ENCODE data around the gene CATSPERD.

The CATSPERD gene

DNA sequence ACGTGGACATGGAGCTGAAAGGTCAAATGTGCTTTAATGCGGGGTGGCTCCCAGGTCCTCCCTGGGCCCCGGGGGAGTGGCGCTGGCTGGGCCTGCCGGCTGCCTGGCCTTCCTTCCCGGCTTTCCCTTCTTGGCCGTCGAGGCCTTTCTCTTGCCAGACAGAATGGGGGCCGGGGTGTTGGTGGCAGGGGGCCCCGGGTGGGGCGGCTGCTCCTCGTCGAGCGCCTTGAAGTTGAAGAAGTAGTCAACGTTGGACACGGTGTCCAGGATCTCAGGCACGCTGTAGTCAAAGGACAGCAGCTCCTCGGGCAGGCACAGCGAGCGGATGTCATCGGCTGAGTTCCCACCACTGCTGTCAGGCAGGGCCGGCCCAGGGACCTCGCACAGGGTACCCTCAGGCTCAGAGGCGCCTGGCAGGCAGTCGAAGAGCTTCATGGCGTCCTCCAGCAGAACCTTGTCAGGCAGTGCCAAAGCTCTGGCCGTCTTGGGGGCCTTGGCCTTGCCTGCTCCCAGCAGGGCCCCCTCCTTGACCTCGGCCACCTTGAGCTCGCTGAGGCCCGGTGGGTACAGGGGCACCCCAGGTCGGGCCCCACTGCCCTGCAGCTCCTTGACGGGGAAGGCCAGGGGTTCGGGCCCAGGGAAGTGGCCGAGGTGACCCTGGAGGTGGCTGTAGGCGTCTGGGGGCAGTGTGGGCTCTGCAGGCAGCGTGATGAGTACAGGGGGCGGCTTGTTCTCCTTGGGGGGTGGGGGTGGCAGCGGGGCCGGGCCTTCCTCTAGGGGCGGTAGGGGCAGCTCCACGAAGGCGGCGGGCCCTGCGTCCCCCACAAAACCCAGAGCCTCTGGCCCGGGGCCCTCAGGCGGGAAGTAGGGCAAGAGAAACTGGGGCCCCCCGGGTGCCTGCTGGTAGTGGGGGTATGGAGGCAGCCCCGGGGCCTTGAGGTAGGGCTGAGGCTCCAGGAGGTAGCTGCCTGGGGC lies 62.8 kb downstream of the CATSPERD start:
- Mint-ChIP-seq H3K4me3 (no peak overlapping the region), H3K27me3 (no peaks in the 10 kb centered on the region), H3K9me3 (no peaks in the 10 kb centered on the region), H3K36me3 (peaks cover 9% of the 10 kb centered on the region), H3K27ac (no peak overlapping the region), H3K4me1 (no peaks in the 10 kb centered on the region)

DNA sequence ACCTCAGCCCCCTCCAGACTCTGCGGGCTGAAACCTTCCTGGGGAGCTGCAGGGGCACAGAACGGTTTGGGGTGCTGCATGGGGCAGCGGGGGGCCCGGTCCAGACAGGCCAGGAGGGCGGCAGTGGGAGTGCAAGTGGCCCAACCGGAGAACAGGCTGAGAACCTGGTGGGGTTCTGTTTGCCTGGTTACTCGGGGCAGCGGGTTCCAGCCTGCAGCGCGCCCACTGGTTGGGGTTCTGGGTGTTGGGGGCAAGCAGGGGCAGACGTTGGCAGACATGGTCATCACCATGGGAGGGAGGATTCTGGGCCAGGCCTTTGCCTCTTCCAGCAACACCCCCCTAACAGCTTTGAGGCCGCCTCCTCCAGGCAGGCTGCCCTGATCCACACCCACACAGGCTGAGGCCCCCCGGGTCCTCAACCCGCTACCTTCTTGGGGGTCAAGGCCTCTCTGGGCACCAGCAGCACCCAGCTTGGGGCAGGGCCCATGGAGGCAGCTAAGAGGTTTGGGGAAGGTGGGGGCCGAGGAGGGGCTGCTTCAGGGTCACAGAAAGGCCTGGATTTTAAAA lies 64.2 kb downstream of the CATSPERD start, which contains the start of gene PRR22:
Gene PRR22, minus strand, starts transcription at position 166 of the 567 bp plus-strand sequence. Its CDS starts 86 bp downstream, at position 80.
- Mint-ChIP-seq H3K27ac (no peak within 1 kb of the TSS), H3K36me3 (peaks cover 12% of the 10 kb centered on the region)

DNA sequence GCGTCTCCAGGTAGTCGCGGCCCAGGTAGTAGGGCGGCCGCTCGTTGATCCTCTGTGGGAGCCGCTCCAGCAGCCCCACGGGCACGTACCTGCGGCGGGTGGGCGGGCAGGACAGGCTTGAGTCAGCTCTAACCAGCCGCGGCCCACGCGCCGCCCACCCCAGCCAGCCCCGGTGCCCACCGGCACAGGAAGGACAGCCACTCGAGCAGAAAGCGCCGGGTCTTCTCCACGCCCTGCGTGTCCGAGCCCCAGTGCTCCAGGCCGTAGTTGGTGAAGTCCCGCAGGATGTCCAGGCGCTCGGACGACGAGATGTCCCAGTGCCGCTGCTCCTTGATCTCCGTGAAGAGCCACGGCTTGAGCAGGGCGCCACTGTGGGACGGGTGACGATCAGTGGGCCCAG lies 65.0 kb downstream of the CATSPERD start:
- no peaks in the 10 kb centered on the region for H3K27me3 Mint-ChIP-seq
- no peak overlapping the region for H3K27ac Mint-ChIP-seq
- H3K4me1 Mint-ChIP-seq = peaks cover 5% of the 10 kb centered on the region
- no peaks in the 10 kb centered on the region for H3K9me3 Mint-ChIP-seq
- peaks cover 17% of the 10 kb centered on the region for H3K36me3 Mint-ChIP-seq
- H3K4me3 Mint-ChIP-seq = no peak overlapping the region

More for the DNA sequence above, 64.2 kb downstream of the CATSPERD start, which contains the start of gene PRR22:
- Mint-ChIP-seq H3K4me3 (no peak within 1 kb of the TSS), H3K27me3 (no peaks in the 10 kb centered on the region), H3K9me3 (no peaks in the 10 kb centered on the region), H3K4me1 (no peaks in the 10 kb centered on the region)

DNA sequence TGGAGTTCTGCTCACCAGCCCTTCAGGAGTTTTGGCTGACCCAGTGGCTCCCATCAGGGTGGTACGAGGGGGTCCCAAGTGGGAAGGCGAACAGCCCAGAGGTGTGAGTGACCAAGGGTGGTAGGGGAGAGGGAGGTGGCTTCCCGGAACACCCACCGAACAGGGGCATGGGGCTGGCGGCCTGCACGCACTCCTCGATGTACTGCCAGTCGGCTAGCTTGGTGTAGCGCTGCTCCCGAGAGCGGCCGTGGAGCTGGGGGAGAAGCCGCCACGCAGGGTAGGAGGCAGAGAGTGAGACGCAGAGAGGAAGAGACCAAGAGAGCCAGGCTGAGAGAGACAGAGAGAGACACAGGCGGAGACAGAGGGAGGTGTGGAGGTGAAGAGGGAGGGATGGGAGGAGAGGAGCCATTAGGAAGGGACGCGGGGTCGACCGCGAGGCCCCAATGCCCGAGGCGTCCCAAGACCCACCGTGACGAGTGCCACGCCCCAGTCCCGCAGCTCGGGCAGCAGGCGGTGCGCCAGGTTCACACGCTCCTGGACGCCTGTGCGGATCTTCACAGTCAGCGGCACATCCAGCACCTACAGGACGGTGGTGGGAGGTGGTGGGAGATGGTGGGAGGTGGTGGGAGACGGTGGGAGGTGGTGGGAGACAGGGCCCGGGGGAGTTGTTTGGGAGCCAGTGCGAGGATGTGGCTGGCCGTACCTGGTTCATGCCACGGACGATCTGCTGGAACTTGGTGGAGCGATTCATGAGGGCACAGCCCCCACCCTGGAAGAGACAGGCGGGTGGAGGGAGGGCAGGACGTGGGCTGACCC lies 66.4 kb downstream of the CATSPERD start:
- H3K4me3 Mint-ChIP-seq = no peak overlapping the region
- no peaks in the 10 kb centered on the region for H3K9me3 Mint-ChIP-seq
- no peaks in the 10 kb centered on the region for H3K27me3 Mint-ChIP-seq
- no peak overlapping the region for H3K27ac Mint-ChIP-seq
- H3K4me1 Mint-ChIP-seq = peaks cover 11% of the 10 kb centered on the region
- H3K36me3 Mint-ChIP-seq = peaks cover 19% of the 10 kb centered on the region

DNA sequence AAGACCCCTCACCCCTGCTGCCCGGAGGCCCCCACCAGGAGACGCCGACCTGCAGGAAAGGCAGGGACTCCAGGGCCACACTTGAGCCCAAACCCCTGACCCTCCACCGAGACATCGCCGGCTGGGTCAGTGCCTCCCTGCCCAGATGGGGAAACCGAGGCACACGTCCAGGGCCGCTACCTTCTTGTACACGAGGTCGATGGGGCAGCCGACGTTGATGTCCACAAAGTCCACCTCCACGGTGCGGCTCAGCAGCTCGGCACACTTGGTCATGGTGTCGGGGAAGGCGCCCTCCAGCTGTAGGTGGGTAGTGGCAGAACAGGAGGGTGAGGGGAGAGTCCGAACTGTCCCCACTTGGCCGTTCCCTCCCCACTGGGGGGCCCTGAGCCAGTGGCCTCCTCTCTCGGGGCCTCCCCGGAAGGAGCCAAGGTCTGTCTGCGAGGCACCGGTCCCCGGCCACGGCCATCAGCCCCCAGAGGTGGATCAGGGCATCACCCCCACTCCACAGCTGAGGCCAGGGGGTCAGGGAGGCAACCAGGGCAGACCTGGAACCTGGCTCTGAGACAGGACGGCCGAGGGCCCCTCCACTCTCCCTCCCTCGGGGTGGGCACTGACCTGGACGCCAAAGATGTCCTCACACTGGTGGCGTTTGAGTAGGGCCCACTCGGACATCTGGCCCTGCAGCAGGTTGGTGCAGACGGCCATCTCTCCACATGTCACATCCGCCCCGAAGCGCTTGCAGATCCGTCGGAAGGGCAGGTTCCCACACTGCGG lies 67.2 kb downstream of the CATSPERD start:
- H3K4me3 Mint-ChIP-seq = no peak overlapping the region
- no peak overlapping the region for H3K27ac Mint-ChIP-seq
- peaks cover 11% of the 10 kb centered on the region for H3K4me1 Mint-ChIP-seq
- peaks cover 19% of the 10 kb centered on the region for H3K36me3 Mint-ChIP-seq
- H3K27me3 Mint-ChIP-seq = no peaks in the 10 kb centered on the region
- H3K9me3 Mint-ChIP-seq = no peaks in the 10 kb centered on the region

DNA sequence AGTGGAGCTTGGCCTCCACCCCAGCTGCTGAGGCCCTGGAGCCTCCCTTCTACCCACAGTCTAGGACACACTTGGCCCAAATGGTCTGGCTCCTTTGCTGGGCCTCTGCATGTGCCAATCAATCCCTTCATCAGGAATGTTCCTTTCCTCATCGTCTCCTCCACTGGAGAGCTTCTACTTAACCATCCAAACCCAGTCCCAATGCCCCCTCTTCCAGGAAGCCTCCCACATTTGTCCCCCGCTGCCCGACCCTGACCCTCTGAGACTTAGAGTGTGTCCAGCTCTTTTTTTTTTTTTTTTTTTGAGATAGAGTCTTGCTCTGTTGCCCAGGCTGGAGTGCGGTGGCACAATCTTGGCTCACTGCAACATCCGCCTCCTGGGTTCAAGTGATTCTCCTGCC lies 68.0 kb downstream of the CATSPERD start:
- no peaks in the 10 kb centered on the region for H3K9me3 Mint-ChIP-seq
- H3K36me3 Mint-ChIP-seq = peaks cover 19% of the 10 kb centered on the region
- no peaks in the 10 kb centered on the region for H3K27me3 Mint-ChIP-seq
- no peak overlapping the region for H3K4me3 Mint-ChIP-seq
- peaks cover 11% of the 10 kb centered on the region for H3K4me1 Mint-ChIP-seq
- peak overlapping the region; percentile 31 for H3K27ac Mint-ChIP-seq

DNA sequence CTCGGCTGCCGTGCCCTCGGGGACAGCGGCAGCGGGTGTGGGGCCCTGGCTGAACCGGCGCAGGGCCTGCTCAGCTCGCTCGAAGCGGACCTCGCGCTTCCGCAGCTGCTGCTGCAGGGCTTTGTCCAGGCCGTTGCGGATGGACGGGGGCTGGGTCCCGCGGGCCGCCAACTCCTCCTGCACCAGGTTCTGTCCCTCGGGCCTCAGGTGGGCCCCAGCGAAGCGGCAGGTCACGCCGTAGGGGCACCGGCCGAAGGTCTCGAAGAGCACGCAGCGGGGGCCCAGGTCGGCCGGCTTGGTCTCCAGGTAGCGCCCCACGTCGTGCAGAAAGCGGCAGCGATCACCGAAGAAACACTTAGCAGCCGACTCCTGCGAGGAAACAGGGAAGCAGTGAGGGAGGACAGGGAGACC lies 68.9 kb downstream of the CATSPERD start:
- peaks cover 11% of the 10 kb centered on the region for H3K4me1 Mint-ChIP-seq
- no peak overlapping the region for H3K27ac Mint-ChIP-seq
- H3K27me3 Mint-ChIP-seq = no peaks in the 10 kb centered on the region
- H3K36me3 Mint-ChIP-seq = peaks cover 15% of the 10 kb centered on the region
- no peaks in the 10 kb centered on the region for H3K9me3 Mint-ChIP-seq
- peak overlapping the region; percentile 97 for H3K4me3 Mint-ChIP-seq

DNA sequence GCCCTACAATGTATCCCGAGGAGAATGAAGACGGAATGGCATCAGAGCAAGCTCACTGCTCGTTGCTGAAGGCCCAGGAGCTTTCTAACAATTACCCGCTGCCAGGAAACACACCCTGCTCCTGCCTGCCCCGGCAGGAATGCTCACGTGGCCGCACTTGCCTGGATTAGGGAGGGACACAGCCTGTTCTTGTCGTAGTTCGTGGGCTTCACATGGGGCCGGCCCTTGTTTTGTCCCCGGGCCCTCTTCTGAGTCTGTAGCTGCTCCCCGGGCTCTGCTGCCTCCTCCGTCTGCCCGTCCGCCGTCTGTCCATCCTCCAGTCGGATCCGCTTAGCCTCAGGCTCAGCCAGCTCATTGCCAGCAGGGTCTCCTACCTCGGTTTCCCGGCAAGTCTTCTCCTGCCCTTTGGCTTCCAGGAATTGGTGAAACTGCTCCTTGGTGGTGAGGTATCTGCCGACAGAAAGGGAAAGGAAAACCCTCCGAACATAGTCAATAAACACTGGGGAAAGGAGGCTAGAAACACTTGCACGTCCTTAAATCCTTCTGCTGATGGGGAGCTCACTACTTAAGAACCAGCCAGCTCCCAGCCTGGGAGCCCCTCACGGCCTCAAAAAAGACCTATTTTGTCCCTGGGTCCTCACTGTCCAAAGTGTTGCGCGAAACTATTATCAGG lies 69.6 kb downstream of the CATSPERD start:
- H3K9me3 Mint-ChIP-seq = no peaks in the 10 kb centered on the region
- peaks cover 15% of the 10 kb centered on the region for H3K36me3 Mint-ChIP-seq
- H3K4me1 Mint-ChIP-seq = peaks cover 11% of the 10 kb centered on the region

DNA sequence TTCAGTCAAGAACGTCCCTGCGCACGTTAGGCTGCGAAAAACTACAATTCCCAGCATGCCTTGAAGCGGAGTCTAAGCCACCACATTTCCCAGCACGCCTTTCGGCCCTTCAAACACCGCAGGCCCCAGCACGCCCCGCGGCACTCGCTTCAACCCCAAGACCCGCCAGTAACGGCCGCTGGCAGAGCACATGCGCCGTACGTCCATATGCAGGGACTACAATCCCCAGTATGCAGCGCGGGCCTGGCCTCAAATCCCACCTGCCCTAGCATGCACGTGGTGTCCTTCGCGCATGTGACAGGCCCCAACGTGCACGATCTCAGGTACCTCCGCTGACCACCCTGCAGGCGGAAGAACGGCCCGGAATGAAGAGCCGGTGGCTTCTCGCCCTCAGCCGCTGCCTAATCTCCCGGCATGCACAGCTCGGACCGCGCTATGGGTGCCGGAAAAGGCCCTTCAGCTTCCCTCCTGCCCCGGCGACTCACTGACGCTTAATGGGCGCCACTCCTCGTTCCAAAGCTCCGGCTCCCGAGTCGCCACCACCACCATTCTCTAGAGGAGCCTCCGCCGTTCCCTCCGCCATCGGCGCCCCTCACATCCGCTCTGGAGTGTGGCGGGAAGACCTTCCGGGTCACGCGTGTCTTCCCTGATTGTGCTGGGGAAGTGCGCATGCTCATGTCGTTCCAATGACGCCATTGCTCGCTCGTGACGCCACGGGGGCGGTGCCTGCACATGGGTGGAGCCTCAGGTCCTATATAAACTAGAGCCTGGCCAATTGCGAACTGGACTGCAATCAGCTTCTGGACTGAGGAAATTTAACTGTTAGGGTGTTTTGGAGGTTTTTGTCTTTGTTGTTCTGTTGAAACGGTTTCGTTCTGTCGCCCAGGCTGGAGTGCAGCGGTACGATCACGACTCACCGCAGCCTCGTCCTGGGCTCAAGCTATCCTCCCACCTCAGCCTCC lies 70.4 kb downstream of the CATSPERD start, which contains the start of gene DUS3L:
Gene DUS3L, minus strand, starts transcription at position 605 of the 962 bp plus-strand sequence. Its CDS starts 22 bp downstream, at position 583.
- Mint-ChIP-seq H3K9me3 (no peaks in the 10 kb centered on the region), H3K4me1 (peaks cover 11% of the 10 kb centered on the region), H3K4me3 (peak within 1 kb of the TSS; percentile 97), H3K27ac (peak within 1 kb of the TSS; percentile 100), H3K27me3 (no peaks in the 10 kb centered on the region), H3K36me3 (peaks cover 15% of the 10 kb centered on the region)

More for the DNA sequence above, 69.6 kb downstream of the CATSPERD start:
- Mint-ChIP-seq H3K4me3 (peak overlapping the region; percentile 97), H3K27me3 (no peaks in the 10 kb centered on the region), H3K27ac (peak overlapping the region; percentile 100)

DNA sequence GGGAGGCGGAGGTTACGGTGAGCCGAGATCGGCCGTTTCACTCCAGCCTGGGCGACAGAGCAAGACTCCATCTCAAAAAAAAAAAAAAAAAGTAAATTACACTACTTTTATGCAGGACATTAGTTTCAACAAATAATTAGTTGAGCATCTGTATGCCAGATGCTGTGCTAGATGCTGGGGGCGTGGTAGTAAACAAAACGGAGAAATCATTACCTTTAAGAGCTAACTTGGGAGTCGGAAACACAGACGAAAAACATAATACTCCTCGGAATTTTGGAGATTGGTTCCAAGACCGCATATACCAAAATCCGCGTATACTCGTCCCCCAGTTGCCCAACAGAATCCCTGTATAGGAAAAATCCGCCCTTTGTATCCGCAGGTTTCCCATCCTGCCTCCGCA lies 71.8 kb downstream of the CATSPERD start:
- peaks cover 11% of the 10 kb centered on the region for H3K36me3 Mint-ChIP-seq
- no peaks in the 10 kb centered on the region for H3K27me3 Mint-ChIP-seq
- H3K4me3 Mint-ChIP-seq = no peak overlapping the region
- peaks cover 11% of the 10 kb centered on the region for H3K4me1 Mint-ChIP-seq
- H3K9me3 Mint-ChIP-seq = no peaks in the 10 kb centered on the region
- peak overlapping the region; percentile 35 for H3K27ac Mint-ChIP-seq

DNA sequence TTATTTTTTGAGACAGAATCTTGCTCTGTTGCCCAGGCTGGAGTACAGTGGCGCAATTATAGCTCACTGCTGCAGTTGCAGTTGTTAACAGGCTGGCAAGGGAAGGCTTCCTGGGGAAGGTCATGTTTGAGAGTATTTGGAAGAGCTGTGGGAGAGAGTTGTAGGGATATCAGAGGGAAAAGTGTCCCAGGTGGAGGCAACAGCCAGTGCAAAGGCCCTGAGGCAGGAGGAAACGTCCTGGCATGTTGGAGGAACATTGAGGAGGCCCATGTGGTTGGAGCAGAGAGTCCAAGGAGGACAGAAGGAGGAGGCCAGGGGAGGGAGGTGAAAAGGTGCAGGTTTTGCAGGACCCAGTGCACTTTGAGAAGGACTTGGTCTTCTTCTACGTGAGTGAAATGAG lies 72.8 kb downstream of the CATSPERD start:
- Mint-ChIP-seq H3K4me3 (no peak overlapping the region), H3K27ac (peak overlapping the region; percentile 23), H3K27me3 (no peaks in the 10 kb centered on the region), H3K9me3 (no peaks in the 10 kb centered on the region), H3K4me1 (peaks cover 11% of the 10 kb centered on the region), H3K36me3 (peaks cover 10% of the 10 kb centered on the region)

DNA sequence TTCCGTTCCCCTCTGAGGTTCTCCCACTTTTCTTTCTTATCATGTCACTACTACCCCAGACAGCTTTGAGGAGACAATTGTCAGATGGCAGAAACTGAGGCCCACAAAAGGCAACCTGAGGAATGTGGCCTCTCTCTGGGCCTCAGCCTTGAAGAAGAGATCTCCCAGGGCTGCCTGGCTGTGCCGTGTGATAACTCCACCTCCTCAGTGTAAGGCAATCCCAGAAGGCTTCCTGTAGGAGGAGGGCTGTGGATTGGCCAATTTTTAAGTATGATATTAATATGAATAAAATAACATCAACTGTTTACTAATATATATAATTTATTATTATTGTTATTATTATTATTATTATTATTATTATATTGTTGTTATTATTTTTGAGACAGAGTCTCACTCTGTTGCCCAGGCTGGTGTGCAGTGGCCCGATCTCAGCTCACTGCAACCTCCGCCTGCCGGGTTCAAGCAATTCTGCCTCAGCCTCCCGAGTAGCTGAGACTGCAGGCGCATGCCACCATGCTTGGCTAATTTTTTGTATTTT lies 75.0 kb downstream of the CATSPERD start:
- Mint-ChIP-seq H3K36me3 (peaks cover 1% of the 10 kb centered on the region), H3K27ac (no peak overlapping the region), H3K9me3 (no peaks in the 10 kb centered on the region), H3K4me3 (no peak overlapping the region), H3K4me1 (peaks cover 5% of the 10 kb centered on the region), H3K27me3 (peaks cover 2% of the 10 kb centered on the region)

DNA sequence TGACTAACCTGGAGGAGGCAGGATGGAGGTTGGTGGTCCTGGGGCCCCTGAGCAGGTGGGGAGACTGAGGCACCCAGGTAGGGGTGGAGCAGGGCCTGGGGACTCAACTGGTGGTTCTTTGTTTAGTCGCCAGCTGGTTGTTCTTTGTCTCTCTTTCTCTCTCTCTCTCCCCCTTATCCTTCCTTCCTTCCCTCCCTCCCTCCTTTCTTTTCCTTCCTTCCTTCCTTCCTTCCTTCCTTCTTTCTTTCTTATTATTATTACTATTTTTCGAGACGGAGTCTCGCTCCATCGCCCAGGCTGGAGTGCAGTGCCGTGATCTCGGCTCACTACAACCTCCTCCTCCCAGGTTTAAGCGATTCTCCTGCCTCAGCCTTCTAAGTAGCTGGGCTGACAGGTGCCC lies 77.8 kb downstream of the CATSPERD start:
- Mint-ChIP-seq H3K4me1 (peaks cover 6% of the 10 kb centered on the region), H3K4me3 (no peak overlapping the region), H3K9me3 (no peaks in the 10 kb centered on the region), H3K27me3 (peaks cover 5% of the 10 kb centered on the region), H3K27ac (no peak overlapping the region), H3K36me3 (no peaks in the 10 kb centered on the region)
